Endothelial cell of umbilical vein (primary cell): ENCODE measurements around the gene TMEM208. TPM values are rescaled to one million over a fixed set of nuclear protein-coding genes. Genes with fewer than 3 reads are reported as not detected.

ENCODE experiments used
- BruUV-seq: library from RNA; stranded (reverse); fragments of 400-500 nt; replicated peaks from 2 replicates; lab custom pipeline; 2021; lab: Mats Ljungman, UMichigan
- CTCF ChIA-PET: fragments of 300-600, 350-600 bp; sonication (Branson Sonifier 250); formaldehyde crosslinking; loops from one replicate; lab custom pipeline; 2021; ENCODE audit warnings: antibody characterized with exemption, inconsistent platforms; lab: Charles Lee
- POLR2A ChIA-PET: fragments of 300-600, 350-600 bp; sonication (Branson Sonifier 250); formaldehyde crosslinking; loops from one replicate; lab custom pipeline; 2021; ENCODE audit warnings: antibody characterized with exemption, inconsistent platforms; lab: Charles Lee
- DNase-seq: peaks from one replicate; pipeline ENCODE4 v3.0.0-alpha.2; 2011; ENCODE audit warnings: low read depth, low spot score
- FAIRE-seq: peaks from 2 replicates; lab custom pipeline; 2011; peaks lifted over from hg19 to GRCh38; lab: Jason Lieb, UNC
- H2AFZ ChIP-seq: 2 replicates; pipeline ENCODE4 v1.6.0; 2012; ENCODE audit warnings: low read depth, low read length, control low read depth, inconsistent platforms
- H3K27ac ChIP-seq: 2 replicates; pipeline ENCODE4 v1.5.1; 2011; ENCODE audit warnings: low read depth, mild to moderate bottlenecking, control low read depth, low read length, moderate library complexity; ENCODE audit not compliant: insufficient read depth
- H3K27me3 ChIP-seq, 2 experiments: 2 replicates each; pipeline versions ENCODE4 v1.6.0 to v1.6.1; 2011; ENCODE audit warnings: low read length in 2 of 2, mixed read lengths in 1 of 2; ENCODE audit not compliant: control insufficient read depth in 2 of 2, insufficient read depth in 2 of 2
- H3K36me3 ChIP-seq, 2 experiments: 2 replicates in 1 of 2; 3 replicates in 1 of 2; pipeline ENCODE4 v1.5.1; 2011; ENCODE audit warnings: low read length in 2 of 2, mild to moderate bottlenecking in 1 of 2, moderate library complexity in 1 of 2; ENCODE audit not compliant: control insufficient read depth in 2 of 2, insufficient read depth in 2 of 2; ENCODE audit errors: extremely low read depth in 1 of 2
- H3K4me1 ChIP-seq: 3 replicates; pipeline ENCODE4 v1.5.1; 2011; ENCODE audit warnings: mild to moderate bottlenecking, low read length; ENCODE audit not compliant: control insufficient read depth, insufficient read depth; ENCODE audit errors: extremely low read depth
- H3K4me2 ChIP-seq: 2 replicates; pipeline ENCODE4 v1.6.1; 2011; ENCODE audit warnings: low read length, control low read depth, mixed read lengths; ENCODE audit not compliant: insufficient read depth
- H3K4me3 ChIP-seq, 3 experiments: fragments of 200-600 bp in 1 of 3; sonication (generic), shearing (Covaris generic) in 1 of 3; replicated peaks in 1 of 3; 2 replicates each; pipeline ENCODE4 v1.5.1; 2011 to 2016; ENCODE audit warnings: control low read depth in 3 of 3, low read length in 3 of 3, mild to moderate bottlenecking in 2 of 3, inconsistent platforms in 1 of 3, low read depth in 1 of 3, moderate library complexity in 1 of 3; ENCODE audit not compliant: insufficient read depth in 1 of 3
- H3K79me2 ChIP-seq: 2 replicates; pipeline ENCODE4 v1.6.0; 2012; ENCODE audit warnings: low read length, inconsistent platforms; ENCODE audit not compliant: control insufficient read depth, insufficient read depth
- H3K9ac ChIP-seq: replicated peaks from 2 replicates; pipeline ENCODE3; 2011; ENCODE audit warnings: low read length, control low read depth; ENCODE audit not compliant: insufficient read depth; ENCODE audit errors: extremely low read depth
- H3K9me1 ChIP-seq: replicated peaks from 3 replicates; pipeline ENCODE4 v1.6.0; 2011; ENCODE audit warnings: mild to moderate bottlenecking, low read length; ENCODE audit not compliant: control insufficient read depth, insufficient read depth; ENCODE audit errors: extremely low read depth
- H3K9me3 ChIP-seq: replicated peaks from 2 replicates; pipeline ENCODE4 v1.5.1; 2012; ENCODE audit warnings: low read length, inconsistent platforms; ENCODE audit not compliant: control insufficient read depth, insufficient read depth
- H4K20me1 ChIP-seq: replicated peaks from 2 replicates; pipeline ENCODE3; 2011; ENCODE audit warnings: mild to moderate bottlenecking, low read length; ENCODE audit not compliant: control insufficient read depth, insufficient read depth; ENCODE audit errors: extremely low read depth
- CTCF ChIP-seq, 2 donors: IDR thresholded peaks; 1 replicate in 1 of 2; 2 replicates in 1 of 2; pipeline ENCODE4 v1.5.1; 2011; ENCODE audit warnings: low read length in 2 of 2, mild to moderate bottlenecking in 2 of 2, moderate library complexity in 2 of 2, control low read depth in 1 of 2, inconsistent platforms in 1 of 2, low read depth in 1 of 2; ENCODE audit not compliant: insufficient read depth in 1 of 2; ENCODE audit errors: extremely low read depth in 1 of 2
- EZH2 ChIP-seq: IDR thresholded peaks from 2 replicates; pipeline ENCODE4 v1.6.1; 2012; ENCODE audit warnings: borderline replicate concordance, low read depth, mild to moderate bottlenecking, moderate library complexity, low read length, inconsistent platforms; ENCODE audit not compliant: severe bottlenecking
- FOS ChIP-seq: IDR thresholded peaks from 2 replicates; pipeline ENCODE4 v1.6.1; 2011; ENCODE audit warnings: mild to moderate bottlenecking, low read length, moderate library complexity, borderline replicate concordance; ENCODE audit not compliant: insufficient read depth
- GATA2 ChIP-seq: IDR thresholded peaks from 2 replicates; pipeline ENCODE4 v1.7.0; 2011; ENCODE audit warnings: low read depth, mild to moderate bottlenecking, moderate library complexity, mixed read lengths, low read length; ENCODE audit not compliant: insufficient read length, insufficient read depth
- JUN ChIP-seq: IDR thresholded peaks from 2 replicates; pipeline ENCODE4 v1.6.1; 2011; ENCODE audit warnings: borderline replicate concordance, low read depth; ENCODE audit not compliant: insufficient read length, insufficient read depth
- MYC ChIP-seq: IDR thresholded peaks from one replicate; pipeline ENCODE4 v1.6.1; 2011; ENCODE audit warnings: mild to moderate bottlenecking, low read depth, low read length
- POLR2A ChIP-seq: IDR thresholded peaks from 2 replicates; pipeline ENCODE4 v1.6.1; 2012; ENCODE audit warnings: low read depth, mild to moderate bottlenecking, control low read depth, low read length
- POLR2AphosphoS5 ChIP-seq: IDR thresholded peaks from 2 replicates; pipeline ENCODE4 v1.6.1; 2012; ENCODE audit warnings: low read depth, mild to moderate bottlenecking, control low read depth, low read length, moderate library complexity; ENCODE audit not compliant: insufficient read depth
- dilution Hi-C: fragments of 300-500 bp; cut with MboI; formaldehyde crosslinking; loops from one replicate; pipeline ENCODE4 v1.15.0; 2019; ENCODE audit warnings: low sequenced_read_pairs; ENCODE audit not compliant: extremely low pct_ligation_motif_present
- intact Hi-C: fragments of 100-400 bp; cut with micrococcal nuclease; formaldehyde crosslinking; loops from one replicate; pipeline ENCODE4 v1.10.0; 2022
- polyA plus RNA-seq, 4 experiments: library from polyadenylated mRNA; depleted of rRNA in 3 of 4; stranded (reverse) in 3 of 4; unstranded in 1 of 4; fragments of >200 nt; gene quantifications; 2 replicates each; pipeline versions ENCODE4 v1.2.1 to v1.2.3, GENCODE V29; 2011 to 2012; ENCODE audit warnings: missing spikeins in 1 of 4
- total RNA-seq: library from RNA; stranded (reverse); gene quantifications from 2 replicates; pipeline ENCODE4 v1.2.3, GENCODE V29; 2021
- TF ChIP-seq, protein P1 (sequence below): IDR thresholded peaks from 2 replicates; pipeline ENCODE4 v1.6.1; 2011; ENCODE audit not compliant: insufficient read depth, insufficient read length

TMEM208 gene
- total and polyA plus RNA-seq, 2 donors (not counting 3 experiments of a cell fraction or from before 2014, with no cell fraction given), result 35.3 to 94.0 TPM

GRCh38 chr16:67188323-67188722 is 38.6 kb upstream of the TMEM208 start:
- no peak for DNase-seq
- Histone ChIP-seq H3K4me1 (peaks cover 36% of the 10 kb centered on the region), H3K36me3 (no peaks in the 10 kb centered on the region), H3K27ac (no peak overlapping the region), H2AFZ (no peak overlapping the region), H4K20me1 (no peaks in the 10 kb centered on the region), H3K9me3 (no peaks in the 10 kb centered on the region), H3K27me3 (no peaks in the 10 kb centered on the region), H3K9ac (no peak overlapping the region), H3K79me2 (peaks cover 13% of the 10 kb centered on the region), H3K4me3 (no peak overlapping the region), H3K4me2 (no peak overlapping the region), H3K9me1 (no peaks in the 10 kb centered on the region)
- intact Hi-C loops, result no loop called here
- no peak for FAIRE-seq
- TF ChIP-seq, protein P1, sequence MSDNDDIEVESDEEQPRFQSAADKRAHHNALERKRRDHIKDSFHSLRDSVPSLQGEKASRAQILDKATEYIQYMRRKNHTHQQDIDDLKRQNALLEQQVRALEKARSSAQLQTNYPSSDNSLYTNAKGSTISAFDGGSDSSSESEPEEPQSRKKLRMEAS, result no peak
- TF ChIP-seq CTCF (IDR thresholded peaks at IDR 0.05; ENCODE audit: extremely low read depth in 1 of 2, insufficient read depth in 1 of 2, low read depth in 1 of 2, low read length in 2 of 2) (no peak), JUN (no peak), MYC (no peak), POLR2AphosphoS5 (no peak), EZH2 (no peak), POLR2A (no peak), GATA2 (no peak), FOS (no peak)
- BruUV-seq, result no TSS peak
- dilution Hi-C loops, result no loop called here
- POLR2A ChIA-PET, result no interaction called here
- CTCF ChIA-PET, result interaction anchor here (0.7 to 3.5 kb wide), 4 partner anchors 10 to 234 kb away, joined by 3 to 15 read pairs (median 7); partner anchors contain the start of gene ELMO3
